Measurements from ENCODE around the gene SNCA. TPM values are rescaled to one million over a fixed set of nuclear protein-coding genes. Genes with fewer than 3 reads are reported as not detected.

Gene SNCA
- total RNA-seq, 5 donors from 2014 or later (not counting 1 experiment from before 2014, with no cell fraction given), result 0.25 to 0.90 (median 0.62) TPM; not detected in 1

GRCh38 chr4:89744914-89745313, 92.0 kb downstream of the SNCA start:
- Mint-ChIP-seq H3K27me3 (peaks cover 0 to 3% of the 10 kb centered on the region in 2 donors), H3K4me1 (no peaks in the 10 kb centered on the region), H3K4me3 (no peak overlapping the region), H3K36me3 (no peaks in the 10 kb centered on the region), H3K9me3 (no peaks in the 10 kb centered on the region), H3K27ac (no peak overlapping the region)
- ChIA-PET POLR2A (no interaction called here), CTCF (no interaction called here)
- DNase-seq (no peak), ATAC-seq (replicated peaks in 1 of 4) (no peak)
- WGBS (ENCODE audit: insufficient coverage), result no CpG with 5 or more reads among the region's 5 CpGs
- Histone ChIP-seq H3K9me3 (peaks cover 2% of the 10 kb centered on the region), H3K36me3 (ENCODE audit: control insufficient read depth in 2 of 2, extremely low read depth in 1 of 2, insufficient read depth in 1 of 2, low read length in 1 of 2) (no peaks in the 10 kb centered on the region), H3K27ac (ENCODE audit: low read length) (no peak overlapping the region), H3K4me3 (ENCODE audit: control insufficient read depth in 1 of 2, extremely low read depth in 1 of 2, low read length in 1 of 2) (no peak overlapping the region), H3K4me1 (ENCODE audit: control insufficient read depth in 1 of 2, extremely low read depth in 1 of 2, insufficient read depth in 2 of 2, low read length in 2 of 2) (no peaks in the 10 kb centered on the region), H3K27me3 (replicated peaks in 1 of 2; ENCODE audit: control insufficient read depth in 2 of 2, extremely low read depth in 1 of 2, insufficient read depth in 2 of 2, low read length in 1 of 2) (no peaks in the 10 kb centered on the region)

- Mint-ChIP-seq H3K4me1 (no peaks in the 10 kb centered on the region), H3K36me3 (no peaks in the 10 kb centered on the region), H3K27ac (no peak overlapping the region), H3K4me3 (no peak overlapping the region), H3K9me3 (peaks cover 0 to 7% (median 4%) of the 10 kb centered on the region in 3 donors), H3K27me3 (peaks cover 0 to 3% of the 10 kb centered on the region in 2 donors)
- ChIA-PET CTCF (no interaction called here), POLR2A (no interaction called here)
- DNase-seq (no peak), ATAC-seq (replicated peaks in 1 of 4) (no peak)
- Histone ChIP-seq H3K4me3 (ENCODE audit: control insufficient read depth in 1 of 2, extremely low read depth in 1 of 2, low read length in 1 of 2) (no peak overlapping the region), H3K36me3 (ENCODE audit: control insufficient read depth in 2 of 2, extremely low read depth in 1 of 2, insufficient read depth in 1 of 2, low read length in 1 of 2) (no peaks in the 10 kb centered on the region), H3K4me1 (ENCODE audit: control insufficient read depth in 1 of 2, extremely low read depth in 1 of 2, insufficient read depth in 2 of 2, low read length in 2 of 2) (no peaks in the 10 kb centered on the region), H3K27me3 (replicated peaks in 1 of 2; ENCODE audit: control insufficient read depth in 2 of 2, extremely low read depth in 1 of 2, insufficient read depth in 2 of 2, low read length in 1 of 2) (no peaks in the 10 kb centered on the region), H3K9me3 (peaks cover 2% of the 10 kb centered on the region), H3K27ac (ENCODE audit: low read length) (no peak overlapping the region)
- WGBS (ENCODE audit: insufficient coverage), result 80% methylated on average over 3 of the region's 3 CpGs
These were observed 95.2 kb downstream of the SNCA start for GRCh38 chr4:89741768-89742167.

- Mint-ChIP-seq H3K4me3 (no peak overlapping the region), H3K36me3 (no peaks in the 10 kb centered on the region), H3K27me3 (peaks cover 0 to 3% of the 10 kb centered on the region in 2 donors), H3K27ac (no peak overlapping the region), H3K4me1 (no peaks in the 10 kb centered on the region), H3K9me3 (peaks cover 0 to 7% (median 4%) of the 10 kb centered on the region in 3 donors)
- no CpG with 5 or more reads among the region's 4 CpGs for WGBS (ENCODE audit: insufficient coverage)
- Histone ChIP-seq H3K9me3 (peaks cover 2% of the 10 kb centered on the region), H3K27me3 (replicated peaks in 1 of 2; ENCODE audit: control insufficient read depth in 2 of 2, extremely low read depth in 1 of 2, insufficient read depth in 2 of 2, low read length in 1 of 2) (no peaks in the 10 kb centered on the region), H3K27ac (ENCODE audit: low read length) (no peak overlapping the region), H3K36me3 (ENCODE audit: control insufficient read depth in 2 of 2, extremely low read depth in 1 of 2, insufficient read depth in 1 of 2, low read length in 1 of 2) (no peaks in the 10 kb centered on the region), H3K4me1 (ENCODE audit: control insufficient read depth in 1 of 2, extremely low read depth in 1 of 2, insufficient read depth in 2 of 2, low read length in 2 of 2) (no peaks in the 10 kb centered on the region), H3K4me3 (ENCODE audit: control insufficient read depth in 1 of 2, extremely low read depth in 1 of 2, low read length in 1 of 2) (no peak overlapping the region)
- ATAC-seq (replicated peaks in 1 of 4) (no peak), DNase-seq (no peak)
- ChIA-PET CTCF (no interaction called here), POLR2A (no interaction called here)
These were observed 97.5 kb downstream of the SNCA start for GRCh38 chr4:89739311-89739988.

- no CpG with 5 or more reads among the region's 2 CpGs for WGBS (ENCODE audit: insufficient coverage)
- peaks cover 0 to 3% of the 10 kb centered on the region in 2 donors for H3K27me3 Mint-ChIP-seq
- Histone ChIP-seq H3K36me3 (ENCODE audit: control insufficient read depth in 2 of 2, extremely low read depth in 1 of 2, insufficient read depth in 1 of 2, low read length in 1 of 2) (no peaks in the 10 kb centered on the region), H3K4me1 (ENCODE audit: control insufficient read depth in 1 of 2, extremely low read depth in 1 of 2, insufficient read depth in 2 of 2, low read length in 2 of 2) (no peaks in the 10 kb centered on the region), H3K27ac (ENCODE audit: low read length) (no peak overlapping the region), H3K4me3 (ENCODE audit: control insufficient read depth in 1 of 2, extremely low read depth in 1 of 2, low read length in 1 of 2) (no peak overlapping the region), H3K27me3 (replicated peaks in 1 of 2; ENCODE audit: control insufficient read depth in 2 of 2, extremely low read depth in 1 of 2, insufficient read depth in 2 of 2, low read length in 1 of 2) (no peaks in the 10 kb centered on the region), H3K9me3 (peaks cover 2% of the 10 kb centered on the region)
- no peaks in the 10 kb centered on the region for H3K4me1 Mint-ChIP-seq
- DNase-seq (no peak), ATAC-seq (replicated peaks in 1 of 4) (no peak)
- H3K36me3 Mint-ChIP-seq, result no peaks in the 10 kb centered on the region
- ChIA-PET POLR2A (no interaction called here), CTCF (interaction anchor here in 1 of 2 donors (0.6 kb wide), 1 partner anchor 165 kb away, joined by 4 read pairs; no protein-coding TSS in a partner anchor)
- H3K27ac Mint-ChIP-seq, result no peak overlapping the region
- H3K4me3 Mint-ChIP-seq, result no peak overlapping the region
- peaks cover 0 to 7% (median 4%) of the 10 kb centered on the region in 3 donors for H3K9me3 Mint-ChIP-seq
These were observed 99.1 kb downstream of the SNCA start for GRCh38 chr4:89737888-89738287.

GRCh38 chr4:89733946-89734345, 103.0 kb downstream of the SNCA start:
- DNase-seq (no peak), ATAC-seq (replicated peaks in 1 of 4) (no peak)
- Mint-ChIP-seq H3K27me3 (peaks cover 0 to 1% of the 10 kb centered on the region in 2 donors), H3K36me3 (no peaks in the 10 kb centered on the region), H3K27ac (no peak overlapping the region), H3K4me1 (no peaks in the 10 kb centered on the region), H3K4me3 (no peak overlapping the region), H3K9me3 (peaks cover 0 to 3% (median 0%) of the 10 kb centered on the region in 3 donors)
- WGBS (ENCODE audit: insufficient coverage), result no CpG with 5 or more reads among the region's 3 CpGs
- Histone ChIP-seq H3K27me3 (replicated peaks in 1 of 2; ENCODE audit: control insufficient read depth in 2 of 2, extremely low read depth in 1 of 2, insufficient read depth in 2 of 2, low read length in 1 of 2) (no peaks in the 10 kb centered on the region), H3K4me1 (ENCODE audit: control insufficient read depth in 1 of 2, extremely low read depth in 1 of 2, insufficient read depth in 2 of 2, low read length in 2 of 2) (no peaks in the 10 kb centered on the region), H3K27ac (ENCODE audit: low read length) (no peak overlapping the region), H3K4me3 (ENCODE audit: control insufficient read depth in 1 of 2, extremely low read depth in 1 of 2, low read length in 1 of 2) (no peak overlapping the region), H3K36me3 (ENCODE audit: control insufficient read depth in 2 of 2, extremely low read depth in 1 of 2, insufficient read depth in 1 of 2, low read length in 1 of 2) (no peaks in the 10 kb centered on the region), H3K9me3 (no peaks in the 10 kb centered on the region)
- CTCF ChIA-PET, result interaction anchor here in 1 of 2 donors (0.5 to 0.8 kb wide), 2 partner anchors 19 to 481 kb away, joined by 3 read pairs; no protein-coding TSS in a partner anchor
- POLR2A ChIA-PET, result no interaction called here

- H3K4me3 Mint-ChIP-seq, result no peak overlapping the region
- POLR2A ChIA-PET, result no interaction called here
- no peak overlapping the region for H3K27ac Mint-ChIP-seq
- H3K27ac ChIP-seq (ENCODE audit: low read length), result no peak overlapping the region
- ATAC-seq (replicated peaks in 1 of 4), result no peak
- no peak overlapping the region for H3K4me3 ChIP-seq (ENCODE audit: control insufficient read depth in 1 of 2, extremely low read depth in 1 of 2, low read length in 1 of 2)
- H3K27me3 ChIP-seq (replicated peaks in 1 of 2; ENCODE audit: control insufficient read depth in 2 of 2, extremely low read depth in 1 of 2, insufficient read depth in 2 of 2, low read length in 1 of 2), result no peaks in the 10 kb centered on the region
- peaks cover 1 to 7% of the 10 kb centered on the region in 2 donors for H3K27me3 Mint-ChIP-seq
- H3K36me3 ChIP-seq (ENCODE audit: control insufficient read depth in 2 of 2, extremely low read depth in 1 of 2, insufficient read depth in 1 of 2, low read length in 1 of 2), result no peaks in the 10 kb centered on the region
- H3K4me1 Mint-ChIP-seq, result no peaks in the 10 kb centered on the region
- no peaks in the 10 kb centered on the region for H3K9me3 ChIP-seq
- no peak for DNase-seq
- no peaks in the 10 kb centered on the region for H3K9me3 Mint-ChIP-seq
- H3K4me1 ChIP-seq (ENCODE audit: control insufficient read depth in 1 of 2, extremely low read depth in 1 of 2, insufficient read depth in 2 of 2, low read length in 2 of 2), result no peaks in the 10 kb centered on the region
- H3K36me3 Mint-ChIP-seq, result no peaks in the 10 kb centered on the region
- CTCF ChIA-PET, result no interaction called here
These were observed 109.7 kb downstream of the SNCA start for GRCh38 chr4:89727238-89727637.
